Stimulated activated CD8-positive, alpha-beta memory T cell treated with anti-CD3 and anti-CD28 coated beads, Interleukin-2, amount 100 ng/mL, for 1 hour (primary cell): Measurements from ENCODE around the gene JMJD8.
A peak's percentile ranks its signal among the peaks of the same experiment; 100 is the strongest.

Source experiments
- DNase-seq, 2 donors: peaks; one replicate each; pipeline ENCODE4 v3.0.0-alpha.2; 2020; ENCODE audit warnings: low read depth in 2 of 2

JMJD8 gene

GRCh38 chr16:638836-639235 is 45.3 kb downstream of the JMJD8 start:
- no peak for DNase-seq

- no peak for DNase-seq
These were observed 46.0 kb downstream of the JMJD8 start for GRCh38 chr16:638034-638543.

GRCh38 chr16:637081-638018 is 46.8 kb downstream of the JMJD8 start:
- DNase-seq: peak; percentile 74 to 84

GRCh38 chr16:636206-637080 is 47.7 kb downstream of the JMJD8 start, which contains the start of gene METTL26:
METTL26 (minus strand) TSS chr16:636305; CDS start chr16:636290, 15 bp downstream.
- DNase-seq: peak; percentile 78 to 84

GRCh38 chr16:635573-636205 is 48.4 kb downstream of the JMJD8 start:
- no peak for DNase-seq

GRCh38 chr16:634996-635395 is 49.1 kb downstream of the JMJD8 start:
- DNase-seq: no peak

- DNase-seq: no peak
These were observed 50.0 kb downstream of the JMJD8 start for GRCh38 chr16:634051-634670.

- DNase-seq: no peak
These were observed 50.6 kb downstream of the JMJD8 start for GRCh38 chr16:633336-634050.

- DNase-seq: no peak
These were observed 51.4 kb downstream of the JMJD8 start for GRCh38 chr16:632486-633335.

- no peak for DNase-seq
These were observed 52.3 kb downstream of the JMJD8 start for GRCh38 chr16:631808-632358.
